Astrocyte (in vitro differentiated cells and primary cell): ENCODE results near the gene AGTPBP1.

ENCODE experiments used
- CTCF ChIP-seq: IDR thresholded peaks from 2 replicates; pipeline ENCODE4 v1.5.1; 2011; ENCODE audit warnings: low read depth, mild to moderate bottlenecking, inconsistent platforms, low read length, moderate library complexity; ENCODE audit not compliant: insufficient read depth
- EZH2 ChIP-seq: IDR thresholded peaks from 2 replicates; pipeline ENCODE4 v1.6.1; 2012; ENCODE audit warnings: mild to moderate bottlenecking, low read length, inconsistent platforms; ENCODE audit not compliant: insufficient read depth

GRCh38 chr9:85703398-85703797 is 38.4 kb downstream of the AGTPBP1 start:
- TF ChIP-seq CTCF = no peak
- no peak for TF ChIP-seq EZH2
